NCI-H69 (cell line): Measurements from ENCODE around the gene NOTO.

Experiments
- DNase-seq: peaks from one replicate; lab custom pipeline; 2025; lab: John Stamatoyannopoulos, UW

The NOTO gene

GRCh38 chr2:73233932-73234832 is 31.8 kb downstream of the NOTO start, which contains the start of gene CCT7:
Gene CCT7 (plus strand): TSS chr2:73234308. CDS start chr2:73234379, 71 bp downstream.
- DNase-seq: peak; percentile 93

- DNase-seq: no peak
These were observed 33.1 kb downstream of the NOTO start for GRCh38 chr2:73235315-73236028.

DNA sequence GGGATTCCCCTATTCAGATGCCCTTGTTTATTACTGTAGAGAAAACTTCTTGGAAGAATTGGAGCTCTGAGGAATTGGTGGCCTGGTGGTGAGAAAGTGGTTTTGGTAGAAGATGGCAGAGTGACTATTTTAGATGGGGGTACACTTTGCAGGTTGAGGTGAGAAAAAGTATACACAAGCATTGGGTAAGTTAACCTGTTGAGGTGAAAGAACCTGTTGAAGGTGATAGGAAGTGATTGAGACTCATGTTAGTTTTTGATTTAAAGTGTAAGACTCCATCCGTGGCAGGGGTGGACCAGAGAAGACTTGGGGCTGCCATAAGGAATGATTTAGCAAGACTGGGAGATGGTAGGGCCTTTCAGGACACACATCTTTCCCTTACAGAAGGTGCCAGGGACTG is 34.8 kb downstream of the NOTO start:
- DNase-seq: no peak

- DNase-seq: no peak
These were observed 35.8 kb downstream of the NOTO start for GRCh38 chr2:73238149-73238548.

GRCh38 chr2:73238976-73239375 is 36.6 kb downstream of the NOTO start:
- no peak for DNase-seq

- DNase-seq: no peak
These were observed 37.4 kb downstream of the NOTO start for GRCh38 chr2:73239776-73240175.

DNA sequence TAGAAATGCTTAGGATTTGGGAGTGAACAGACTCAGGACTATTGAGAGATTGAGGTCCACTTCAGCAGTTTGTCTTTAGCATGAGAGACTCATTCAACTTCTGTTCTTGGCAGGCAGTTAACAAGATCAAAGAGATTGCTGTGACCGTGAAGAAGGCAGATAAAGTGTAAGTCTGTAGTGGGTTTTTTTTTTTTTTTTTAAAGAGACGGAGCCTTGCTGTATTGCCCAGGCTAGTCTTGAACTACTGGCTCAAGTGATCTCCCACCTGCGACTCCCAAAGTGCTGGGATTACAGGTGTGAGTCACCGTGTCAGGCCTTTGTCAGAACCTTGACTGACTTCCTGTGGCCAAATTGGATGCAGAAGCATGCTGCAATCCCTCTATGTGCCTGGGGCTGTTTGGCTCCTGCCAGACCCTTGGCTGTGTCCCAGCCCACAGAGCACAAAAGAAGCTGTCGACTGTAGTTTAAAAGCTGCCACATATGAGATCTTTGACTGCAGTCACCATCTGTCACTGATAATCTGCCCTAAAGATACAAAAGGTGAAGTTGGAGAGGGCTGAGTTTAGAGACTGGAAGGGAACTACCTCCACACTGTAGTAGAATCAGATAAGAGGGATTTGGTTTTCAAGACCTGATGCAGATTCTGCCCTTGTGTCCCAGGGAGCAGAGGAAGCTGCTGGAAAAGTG is 41.7 kb downstream of the NOTO start:
- DNase-seq: peak; percentile 91

DNA sequence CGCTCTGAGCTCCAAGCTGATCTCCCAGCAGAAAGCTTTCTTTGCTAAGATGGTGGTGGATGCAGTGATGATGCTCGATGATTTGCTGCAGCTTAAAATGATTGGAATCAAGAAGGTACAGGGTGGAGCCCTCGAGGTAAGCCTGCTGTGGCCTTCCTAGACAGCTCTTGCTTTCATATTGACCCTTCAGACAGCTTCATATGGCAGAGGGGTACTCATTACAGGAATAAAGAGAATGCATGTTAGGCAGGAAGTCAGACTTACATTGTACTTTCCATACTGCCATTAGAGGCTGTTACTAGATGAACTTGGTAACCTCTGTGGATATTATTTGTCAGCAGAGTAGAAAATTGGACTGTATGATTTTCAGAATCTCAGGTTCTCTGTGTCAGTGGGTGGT is 42.2 kb downstream of the NOTO start:
- no peak for DNase-seq

DNA sequence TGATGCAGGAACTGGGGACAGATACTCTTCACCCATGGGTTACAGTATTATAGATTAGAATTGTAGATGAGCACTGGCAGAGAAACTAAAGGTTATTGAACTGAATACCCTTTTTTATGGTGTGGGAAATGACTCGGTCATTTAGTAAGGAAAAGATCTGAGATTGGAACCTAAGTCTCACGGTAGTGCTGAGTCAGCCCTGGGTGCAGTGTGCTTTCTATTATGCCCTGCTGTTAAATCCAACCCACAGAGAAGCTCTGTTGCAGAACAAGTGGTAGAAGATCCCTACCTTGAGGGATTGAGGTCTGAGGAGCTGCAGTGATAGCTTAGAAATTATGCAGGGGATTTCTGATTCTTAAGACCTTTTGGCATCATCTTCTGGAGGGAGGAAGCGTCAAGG is 44.5 kb downstream of the NOTO start:
- no peak for DNase-seq

DNA sequence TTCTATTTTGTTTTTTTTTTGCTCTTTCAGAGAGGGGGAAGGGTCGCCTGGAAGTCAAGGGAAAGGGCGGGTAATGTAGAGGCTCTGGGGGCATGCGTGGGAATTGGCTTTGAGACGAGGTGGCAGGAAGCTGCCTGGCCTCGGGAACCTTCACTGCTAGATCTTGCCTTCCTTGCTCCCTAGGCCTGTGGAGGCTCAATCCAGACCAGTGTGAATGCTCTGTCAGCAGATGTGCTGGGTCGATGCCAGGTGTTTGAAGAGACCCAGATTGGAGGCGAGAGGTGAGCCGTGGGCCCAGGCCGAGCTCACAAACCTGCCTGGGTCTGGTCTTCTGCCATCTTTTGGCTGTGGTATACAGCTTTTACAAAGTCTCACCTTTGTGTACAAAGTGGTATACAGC is 47.3 kb downstream of the NOTO start:
- no peak for DNase-seq

DNA sequence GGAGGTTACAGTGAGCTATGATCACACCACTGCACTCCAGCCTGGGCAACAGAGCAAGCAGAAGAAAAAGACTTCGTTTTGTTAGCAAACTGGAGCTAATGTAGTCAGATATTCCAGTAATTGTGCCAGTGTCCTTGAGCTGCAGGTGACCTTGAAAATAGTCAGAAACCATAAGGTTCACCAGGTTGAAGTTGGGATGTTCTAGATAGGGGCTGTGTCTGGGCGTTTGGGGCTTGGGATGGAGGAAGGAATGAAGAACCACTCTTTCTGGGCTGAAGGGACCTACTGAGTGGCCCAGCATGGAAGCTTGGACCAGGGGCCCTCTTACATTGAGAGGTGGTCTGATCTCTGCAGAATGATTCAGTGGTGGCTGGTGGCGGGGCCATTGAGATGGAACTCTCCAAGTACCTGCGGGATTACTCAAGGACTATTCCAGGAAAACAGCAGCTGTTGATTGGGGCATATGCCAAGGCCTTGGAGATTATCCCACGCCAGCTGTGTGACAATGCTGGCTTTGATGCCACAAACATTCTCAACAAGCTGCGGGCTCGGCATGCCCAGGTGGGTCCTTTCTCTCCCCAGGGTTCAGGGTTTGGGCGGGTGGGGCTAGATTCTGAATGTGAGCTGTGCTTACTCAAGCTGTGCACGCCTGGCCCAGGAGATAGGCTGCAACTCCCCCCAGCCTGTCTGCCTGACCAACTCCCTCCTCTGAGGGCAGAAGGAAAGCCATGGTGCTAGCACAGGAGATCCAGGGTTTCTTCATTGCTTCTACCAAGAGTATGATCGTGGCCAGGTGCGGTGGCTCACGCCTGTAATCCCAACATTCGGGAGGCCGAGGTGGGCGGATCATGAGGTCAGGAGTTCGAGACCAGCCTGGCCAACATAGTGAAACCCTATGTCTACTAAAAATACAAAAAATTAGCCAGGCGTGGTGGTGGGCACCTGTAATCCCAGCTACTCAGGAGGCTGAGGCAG is 48.8 kb downstream of the NOTO start:
- no peak for DNase-seq

DNA sequence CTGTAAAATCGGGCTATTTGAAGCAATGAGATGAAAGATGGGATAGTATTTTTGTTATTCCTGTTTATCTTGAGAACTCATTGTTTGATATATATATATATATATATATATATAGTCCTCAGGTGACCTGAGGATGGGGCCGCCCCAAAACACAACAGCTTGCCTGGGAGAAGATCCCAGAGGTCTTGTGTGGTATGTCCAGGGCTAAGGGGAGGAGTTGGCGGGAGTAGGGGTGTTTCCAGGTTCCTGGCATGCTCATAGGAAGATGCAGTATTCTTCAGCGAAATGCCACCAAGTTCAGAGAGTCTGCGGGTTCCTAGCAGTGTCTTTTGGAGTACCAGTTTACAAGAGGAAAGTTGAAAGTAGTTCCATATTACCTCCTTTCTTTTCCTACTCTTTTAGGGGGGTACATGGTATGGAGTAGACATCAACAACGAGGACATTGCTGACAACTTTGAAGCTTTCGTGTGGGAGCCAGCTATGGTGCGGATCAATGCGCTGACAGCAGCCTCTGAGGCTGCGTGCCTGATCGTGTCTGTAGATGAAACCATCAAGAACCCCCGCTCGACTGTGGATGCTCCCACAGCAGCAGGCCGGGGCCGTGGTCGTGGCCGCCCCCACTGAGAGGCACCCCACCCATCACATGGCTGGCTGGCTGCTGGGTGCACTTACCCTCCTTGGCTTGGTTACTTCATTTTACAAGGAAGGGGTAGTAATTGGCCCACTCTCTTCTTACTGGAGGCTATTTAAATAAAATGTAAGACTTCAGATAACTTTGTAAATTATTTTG is 50.1 kb downstream of the NOTO start:
- DNase-seq: no peak

DNA sequence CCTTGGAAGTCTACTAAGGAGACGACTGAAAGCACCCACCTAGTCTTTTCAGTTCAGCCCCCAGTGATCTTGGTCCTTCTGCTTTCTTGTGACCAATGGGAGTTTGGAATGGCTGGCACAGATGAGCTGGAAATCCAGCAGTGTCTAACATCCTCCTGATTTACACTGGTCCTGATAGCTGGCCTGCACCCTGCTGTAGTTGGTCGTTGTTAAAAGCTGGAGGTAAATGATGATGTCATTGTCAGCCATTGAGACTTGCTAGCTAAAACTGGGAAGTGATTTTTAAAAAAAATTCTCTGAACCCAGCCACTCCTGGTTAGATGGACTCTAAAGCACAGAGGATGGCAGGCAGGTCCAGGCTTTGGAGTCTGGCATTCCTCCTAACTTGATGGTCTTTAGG is 51.0 kb downstream of the NOTO start:
- no peak for DNase-seq

GRCh38 chr2:73253901-73254300 is 51.5 kb downstream of the NOTO start:
- no peak for DNase-seq

DNA sequence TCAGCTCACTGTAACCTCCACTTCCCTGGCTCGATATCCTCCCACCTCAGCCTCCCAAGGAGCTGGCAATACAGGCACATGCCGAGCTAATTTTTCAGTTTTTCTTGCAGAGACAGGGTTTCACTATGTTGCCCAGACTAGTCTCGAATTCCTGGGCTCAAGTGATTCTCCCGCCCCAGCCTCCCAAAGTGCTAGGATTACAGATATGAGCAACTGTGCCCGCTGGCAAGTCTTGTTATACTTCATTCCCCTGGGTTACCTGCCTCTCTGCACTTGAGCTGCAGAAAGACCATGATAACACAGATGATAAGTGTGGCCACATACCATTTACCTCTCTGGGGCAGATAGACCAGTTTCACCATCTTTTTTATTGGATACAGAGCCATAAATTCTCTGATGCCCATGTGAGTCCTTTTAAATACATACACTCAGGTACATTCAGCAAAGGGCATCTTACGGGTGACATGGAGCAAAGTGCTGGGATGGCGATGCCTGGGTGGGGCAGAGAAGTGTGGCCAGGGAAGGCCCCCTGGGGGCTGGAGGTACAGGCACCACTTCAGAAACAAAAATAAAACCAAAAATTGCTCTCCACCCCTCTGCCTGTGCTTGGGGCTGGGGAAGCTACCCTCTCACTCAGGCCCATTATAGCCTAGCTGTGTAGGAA is 52.1 kb downstream of the NOTO start:
- no peak for DNase-seq

- no peak for DNase-seq
These were observed 52.8 kb downstream of the NOTO start for GRCh38 chr2:73255007-73255644.

GRCh38 chr2:73255907-73256617 is 53.7 kb downstream of the NOTO start:
- DNase-seq: no peak

DNA sequence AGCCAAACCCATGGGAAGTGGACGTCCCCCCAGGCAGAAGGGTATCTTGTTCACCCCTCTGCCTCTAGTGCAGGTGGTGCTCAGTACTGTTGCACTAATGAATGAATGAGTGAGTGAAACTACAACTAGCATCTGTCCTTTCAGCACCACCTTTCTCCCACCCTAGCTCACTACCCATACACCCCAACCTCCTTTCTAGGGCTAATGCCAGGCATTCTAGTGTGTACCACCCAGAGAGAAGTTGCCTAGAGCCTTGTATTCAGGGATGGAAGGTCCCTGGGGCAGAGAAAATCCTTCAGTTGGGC is 54.2 kb downstream of the NOTO start:
- no peak for DNase-seq

DNA sequence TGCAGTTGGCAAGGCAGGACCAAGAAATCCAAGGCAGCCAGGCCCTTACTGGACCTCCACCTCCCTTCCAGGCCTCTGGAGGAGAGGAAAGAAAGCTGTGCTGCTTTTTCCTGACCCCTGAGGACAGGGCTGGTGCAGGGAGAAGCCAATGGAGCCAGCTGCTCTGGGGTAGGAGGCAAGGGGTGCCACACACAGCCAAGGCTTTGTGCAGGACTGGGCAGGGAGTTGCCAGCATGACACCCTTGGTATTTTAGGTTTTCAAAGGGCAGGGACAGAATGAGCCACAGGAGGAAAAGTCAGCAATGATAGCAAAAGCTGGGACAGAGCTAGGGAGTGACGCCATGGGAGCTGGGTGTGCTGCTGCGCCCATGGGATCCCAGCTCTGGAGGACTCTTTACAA is 54.6 kb downstream of the NOTO start:
- DNase-seq: no peak
